ENCODE measurements around the gene PTS.

PTS gene

DNA sequence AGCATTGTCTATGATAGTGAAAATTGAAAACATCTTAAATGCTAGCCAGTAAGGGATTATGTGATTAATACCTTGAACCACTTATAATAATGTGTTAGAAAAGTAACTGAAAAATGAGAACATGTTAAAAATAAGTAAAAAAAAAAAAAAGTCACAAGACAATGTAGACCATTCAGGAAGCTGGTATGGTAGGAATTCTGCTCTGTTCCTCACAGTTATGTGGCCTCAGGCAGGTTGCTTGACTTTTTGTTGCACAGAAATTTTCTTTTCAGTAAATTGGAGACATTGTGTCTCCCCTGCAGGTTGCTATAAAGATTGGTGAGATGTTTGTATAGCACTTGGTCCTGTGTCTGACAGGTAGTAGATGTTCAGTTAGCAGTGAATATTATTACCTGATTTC is 51.7 kb downstream of the PTS start:
- H3K4me3 ChIP-seq (ENCODE audit: low read depth, low read length): no peak overlapping the region
- peak; percentile 59 for DNase-seq (ENCODE audit: low read depth)
- TF ChIP-seq, protein P1, sequence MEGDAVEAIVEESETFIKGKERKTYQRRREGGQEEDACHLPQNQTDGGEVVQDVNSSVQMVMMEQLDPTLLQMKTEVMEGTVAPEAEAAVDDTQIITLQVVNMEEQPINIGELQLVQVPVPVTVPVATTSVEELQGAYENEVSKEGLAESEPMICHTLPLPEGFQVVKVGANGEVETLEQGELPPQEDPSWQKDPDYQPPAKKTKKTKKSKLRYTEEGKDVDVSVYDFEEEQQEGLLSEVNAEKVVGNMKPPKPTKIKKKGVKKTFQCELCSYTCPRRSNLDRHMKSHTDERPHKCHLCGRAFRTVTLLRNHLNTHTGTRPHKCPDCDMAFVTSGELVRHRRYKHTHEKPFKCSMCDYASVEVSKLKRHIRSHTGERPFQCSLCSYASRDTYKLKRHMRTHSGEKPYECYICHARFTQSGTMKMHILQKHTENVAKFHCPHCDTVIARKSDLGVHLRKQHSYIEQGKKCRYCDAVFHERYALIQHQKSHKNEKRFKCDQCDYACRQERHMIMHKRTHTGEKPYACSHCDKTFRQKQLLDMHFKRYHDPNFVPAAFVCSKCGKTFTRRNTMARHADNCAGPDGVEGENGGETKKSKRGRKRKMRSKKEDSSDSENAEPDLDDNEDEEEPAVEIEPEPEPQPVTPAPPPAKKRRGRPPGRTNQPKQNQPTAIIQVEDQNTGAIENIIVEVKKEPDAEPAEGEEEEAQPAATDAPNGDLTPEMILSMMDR (conservative IDR thresholded peaks at IDR 0.05; ENCODE audit: low read depth, low read length): no peak

DNA sequence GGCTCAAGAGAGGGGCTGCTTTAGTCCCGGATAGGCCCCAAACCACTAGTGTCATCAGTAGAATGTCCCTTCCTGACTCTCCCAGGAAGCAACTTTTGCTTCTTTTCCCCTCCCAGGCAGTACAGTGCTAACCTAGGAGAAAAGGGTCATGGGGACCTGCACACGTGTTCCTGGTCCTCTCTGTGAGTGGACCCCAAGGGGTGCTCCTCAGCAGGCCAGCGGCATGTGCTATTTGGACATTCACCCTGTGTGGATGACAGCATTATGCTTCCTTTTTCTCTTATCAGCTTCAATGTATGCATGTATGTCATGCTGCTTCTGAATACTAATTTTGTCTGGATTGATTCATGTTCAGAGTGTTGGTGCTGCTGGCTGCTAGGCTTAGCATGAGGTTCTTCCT is 52.6 kb downstream of the PTS start:
- H3K4me3 ChIP-seq (ENCODE audit: low read depth, low read length): no peak overlapping the region
- no peak for DNase-seq (ENCODE audit: low read depth)
- TF ChIP-seq, protein P1 (conservative IDR thresholded peaks at IDR 0.05; ENCODE audit: low read depth, low read length): no peak

DNA sequence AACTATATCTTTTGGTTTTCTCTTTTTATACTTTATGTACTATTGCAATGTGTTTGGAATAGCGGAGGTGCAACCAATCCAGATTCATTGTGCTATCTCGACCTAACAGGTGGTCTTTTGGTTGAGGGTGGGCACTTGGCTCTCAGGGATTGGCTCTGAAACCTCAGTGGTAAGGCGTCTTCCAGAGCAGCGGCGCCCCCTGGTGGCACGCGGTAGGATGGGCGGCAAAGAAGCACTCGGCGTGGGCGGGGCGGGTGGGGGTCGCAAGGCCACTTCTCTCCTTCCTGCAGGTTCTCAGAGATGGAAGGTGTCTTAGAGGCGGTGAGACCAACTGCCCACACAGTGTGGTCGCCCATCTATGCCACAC is 53.7 kb downstream of the PTS start:
- peak overlapping the region; percentile 59 for H3K4me3 ChIP-seq (ENCODE audit: low read depth, low read length)
- DNase-seq (ENCODE audit: low read depth): peak; percentile 67
- TF ChIP-seq, protein P1 (conservative IDR thresholded peaks at IDR 0.05; ENCODE audit: low read depth, low read length): peak; percentile 81

DNA sequence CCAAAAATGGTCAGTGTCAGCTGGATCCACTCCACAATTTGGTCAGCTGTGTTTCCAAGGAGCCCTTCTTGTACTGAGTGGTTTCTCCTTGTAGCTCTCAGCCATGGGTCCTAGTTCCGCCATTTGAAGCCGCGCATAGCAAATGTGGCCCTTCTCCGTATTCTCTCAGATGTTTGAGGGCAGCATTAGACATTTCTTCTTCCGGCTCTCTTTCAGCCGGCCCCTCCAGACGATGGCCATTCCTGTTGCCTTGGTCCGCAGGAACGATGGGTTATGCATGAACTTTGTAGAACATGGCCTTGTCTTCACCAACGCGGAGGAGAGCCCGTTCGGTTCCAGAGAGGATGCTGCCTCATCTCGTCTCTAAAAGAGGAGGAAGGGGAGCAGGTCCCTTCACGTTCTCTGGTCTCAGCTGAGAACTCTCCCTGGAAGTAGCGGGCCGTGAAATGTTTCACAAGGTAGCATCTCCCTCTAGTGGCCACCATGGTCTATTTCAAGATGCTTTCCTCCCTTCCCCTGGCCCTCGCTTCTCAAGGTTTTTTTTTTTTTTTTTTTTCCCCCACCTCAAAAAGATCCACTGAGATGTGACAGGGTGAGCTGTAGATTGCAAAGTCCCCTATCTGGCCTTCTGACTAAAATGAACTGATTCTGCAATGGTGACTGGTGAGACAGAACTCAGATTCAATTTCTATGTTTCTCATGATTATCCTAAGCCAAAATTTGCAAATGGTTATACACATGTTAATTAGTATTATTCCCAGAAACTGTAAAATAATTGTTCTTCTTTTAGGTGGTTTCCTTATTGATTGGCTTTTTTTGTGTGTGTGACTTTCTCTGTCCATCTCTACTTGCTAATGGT is 54.3 kb downstream of the PTS start:
- H3K4me3 ChIP-seq (ENCODE audit: low read depth, low read length): peak overlapping the region; percentile 59
- TF ChIP-seq, protein P1 (conservative IDR thresholded peaks at IDR 0.05; ENCODE audit: low read depth, low read length): peak; percentile 81
- peak; percentile 92 for DNase-seq (ENCODE audit: low read depth)

DNA sequence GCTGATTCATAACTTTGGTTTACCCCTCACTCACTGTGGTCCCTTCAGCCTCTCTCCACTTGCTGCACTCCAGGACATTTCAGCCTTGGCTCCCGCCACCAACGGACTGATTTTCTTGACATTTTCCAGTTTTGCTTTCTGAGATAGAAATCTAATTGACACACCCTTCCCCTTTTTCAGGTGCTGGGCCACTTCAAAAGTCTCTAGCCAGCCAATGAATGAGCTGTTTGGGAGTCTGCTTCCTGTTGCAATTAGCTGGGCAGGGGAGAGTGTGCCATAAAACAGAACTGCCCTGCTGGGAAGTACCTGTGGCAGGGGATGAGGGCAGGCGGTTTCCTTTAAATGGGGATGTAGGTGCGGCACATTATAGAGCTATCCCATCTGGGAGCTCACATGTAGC is 55.5 kb downstream of the PTS start:
- TF ChIP-seq, protein P1 (conservative IDR thresholded peaks at IDR 0.05; ENCODE audit: low read depth, low read length): no peak
- DNase-seq (ENCODE audit: low read depth): no peak
- H3K4me3 ChIP-seq (ENCODE audit: low read depth, low read length): no peak overlapping the region

Measured in choroid plexus epithelial cell (primary cell).